Keratinocyte (primary cell): ENCODE results near the gene GAS2.

Experiments used
- EZH2 ChIP-seq: IDR thresholded peaks from one replicate; pipeline ENCODE4 v1.6.1; 2012; ENCODE audit warnings: inconsistent platforms, mild to moderate bottlenecking, low read length, moderate library complexity
- TF ChIP-seq, protein P1 (sequence below), 3 experiments: IDR thresholded peaks in 1 of 3; conservative IDR thresholded peaks in 1 of 3; optimal IDR thresholded peaks in 1 of 3; 2 replicates in 2 of 3; 3 replicates in 1 of 3; pipeline versions ENCODE3 to v1.5.1; 2011; ENCODE audit warnings: low read length in 3 of 3, mild to moderate bottlenecking in 3 of 3, moderate library complexity in 2 of 3, control low read depth in 1 of 3, inconsistent platforms in 1 of 3; ENCODE audit not compliant: insufficient read depth in 2 of 3; ENCODE audit errors: extremely low read depth in 1 of 3

DNA sequence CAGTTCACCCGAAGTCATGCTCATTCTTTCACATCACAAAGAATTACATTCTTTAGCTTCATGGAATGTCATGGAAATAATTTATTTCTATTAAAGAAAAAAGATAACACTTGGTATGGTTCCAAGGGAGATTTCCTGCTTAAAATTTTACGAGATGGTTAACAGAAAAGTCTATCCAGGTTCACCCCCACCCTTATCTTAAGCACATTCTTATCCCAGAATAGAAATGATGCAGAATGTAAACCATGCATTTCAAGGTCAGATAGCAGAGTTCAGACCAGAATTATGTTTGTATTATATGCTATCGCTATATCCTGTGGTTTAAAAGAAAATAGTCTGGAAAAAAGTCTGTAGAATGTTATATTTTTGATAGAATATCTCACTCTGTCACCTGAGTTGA is 58.7 kb downstream of the GAS2 start:
- TF ChIP-seq, protein P1, sequence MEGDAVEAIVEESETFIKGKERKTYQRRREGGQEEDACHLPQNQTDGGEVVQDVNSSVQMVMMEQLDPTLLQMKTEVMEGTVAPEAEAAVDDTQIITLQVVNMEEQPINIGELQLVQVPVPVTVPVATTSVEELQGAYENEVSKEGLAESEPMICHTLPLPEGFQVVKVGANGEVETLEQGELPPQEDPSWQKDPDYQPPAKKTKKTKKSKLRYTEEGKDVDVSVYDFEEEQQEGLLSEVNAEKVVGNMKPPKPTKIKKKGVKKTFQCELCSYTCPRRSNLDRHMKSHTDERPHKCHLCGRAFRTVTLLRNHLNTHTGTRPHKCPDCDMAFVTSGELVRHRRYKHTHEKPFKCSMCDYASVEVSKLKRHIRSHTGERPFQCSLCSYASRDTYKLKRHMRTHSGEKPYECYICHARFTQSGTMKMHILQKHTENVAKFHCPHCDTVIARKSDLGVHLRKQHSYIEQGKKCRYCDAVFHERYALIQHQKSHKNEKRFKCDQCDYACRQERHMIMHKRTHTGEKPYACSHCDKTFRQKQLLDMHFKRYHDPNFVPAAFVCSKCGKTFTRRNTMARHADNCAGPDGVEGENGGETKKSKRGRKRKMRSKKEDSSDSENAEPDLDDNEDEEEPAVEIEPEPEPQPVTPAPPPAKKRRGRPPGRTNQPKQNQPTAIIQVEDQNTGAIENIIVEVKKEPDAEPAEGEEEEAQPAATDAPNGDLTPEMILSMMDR (optimal IDR thresholded peaks at IDR 0.05 in 1 of 3, IDR thresholded peaks at IDR 0.05 in 1 of 3, conservative IDR thresholded peaks at IDR 0.05 in 1 of 3; ENCODE audit: extremely low read depth in 1 of 3, insufficient read depth in 2 of 3, low read length in 3 of 3) = no peak
- TF ChIP-seq EZH2 = no peak
